ENCODE data around the gene NKAIN4. TPM values are rescaled to one million over a fixed set of nuclear protein-coding genes. Genes with fewer than 3 reads are reported as not detected.

The NKAIN4 gene
- total RNA-seq, 1 donor from 2014 or later = 0.60 TPM

DNA sequence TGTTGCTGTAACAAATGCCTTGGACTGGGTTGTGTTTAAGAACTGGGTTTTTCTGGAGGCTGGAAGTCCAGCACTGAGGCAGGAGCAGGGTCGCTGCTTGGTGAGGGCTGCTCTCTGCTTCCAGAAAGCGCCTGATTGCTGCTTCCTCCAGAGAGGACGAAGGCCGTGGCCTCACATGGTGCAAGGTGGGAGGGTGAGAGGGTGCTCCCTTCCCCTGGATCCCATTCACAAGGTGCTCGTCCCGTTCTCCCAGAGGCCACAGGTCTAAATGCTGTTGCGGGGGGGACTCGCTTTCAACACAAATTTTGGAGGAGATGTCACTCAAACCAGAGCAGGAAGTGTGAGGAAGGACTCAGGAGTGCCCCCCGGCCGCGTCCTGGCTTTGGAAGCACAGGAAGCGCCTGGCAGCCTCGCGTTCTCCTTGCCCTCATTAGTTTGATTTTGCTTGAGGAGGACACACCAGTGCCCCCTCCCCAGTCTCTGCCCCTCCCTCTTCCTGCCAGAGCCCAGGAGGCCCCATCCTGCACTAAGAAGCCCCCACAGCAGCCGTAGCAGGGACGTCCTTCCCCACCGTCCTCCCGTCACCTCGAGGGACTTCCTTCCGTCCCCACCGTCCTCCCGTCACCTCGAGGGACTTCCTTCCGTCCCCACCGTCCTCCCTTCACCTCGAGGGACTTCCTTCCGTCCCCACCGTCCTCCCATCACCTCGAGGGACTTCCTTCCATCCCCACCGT, 7.7 kb upstream of the NKAIN4 start:
- Mint-ChIP-seq H3K27ac (no peak overlapping the region), H3K36me3 (ENCODE audit: insufficient read depth) (no peaks in the 10 kb centered on the region), H3K4me1 (ENCODE audit: low read depth) (peaks cover 6% of the 10 kb centered on the region), H3K9me3 (ENCODE audit: low read depth) (no peaks in the 10 kb centered on the region), H3K4me3 (ENCODE audit: low read depth) (no peak overlapping the region), H3K27me3 (peaks cover 22% of the 10 kb centered on the region)
- DNase-seq (ENCODE audit: low spot score, unreplicated experiment) = no peak
- TF ChIP-seq, protein P1, sequence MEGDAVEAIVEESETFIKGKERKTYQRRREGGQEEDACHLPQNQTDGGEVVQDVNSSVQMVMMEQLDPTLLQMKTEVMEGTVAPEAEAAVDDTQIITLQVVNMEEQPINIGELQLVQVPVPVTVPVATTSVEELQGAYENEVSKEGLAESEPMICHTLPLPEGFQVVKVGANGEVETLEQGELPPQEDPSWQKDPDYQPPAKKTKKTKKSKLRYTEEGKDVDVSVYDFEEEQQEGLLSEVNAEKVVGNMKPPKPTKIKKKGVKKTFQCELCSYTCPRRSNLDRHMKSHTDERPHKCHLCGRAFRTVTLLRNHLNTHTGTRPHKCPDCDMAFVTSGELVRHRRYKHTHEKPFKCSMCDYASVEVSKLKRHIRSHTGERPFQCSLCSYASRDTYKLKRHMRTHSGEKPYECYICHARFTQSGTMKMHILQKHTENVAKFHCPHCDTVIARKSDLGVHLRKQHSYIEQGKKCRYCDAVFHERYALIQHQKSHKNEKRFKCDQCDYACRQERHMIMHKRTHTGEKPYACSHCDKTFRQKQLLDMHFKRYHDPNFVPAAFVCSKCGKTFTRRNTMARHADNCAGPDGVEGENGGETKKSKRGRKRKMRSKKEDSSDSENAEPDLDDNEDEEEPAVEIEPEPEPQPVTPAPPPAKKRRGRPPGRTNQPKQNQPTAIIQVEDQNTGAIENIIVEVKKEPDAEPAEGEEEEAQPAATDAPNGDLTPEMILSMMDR (IDR thresholded peaks at IDR 0.05; ENCODE audit: unreplicated experiment) = no peak

DNA sequence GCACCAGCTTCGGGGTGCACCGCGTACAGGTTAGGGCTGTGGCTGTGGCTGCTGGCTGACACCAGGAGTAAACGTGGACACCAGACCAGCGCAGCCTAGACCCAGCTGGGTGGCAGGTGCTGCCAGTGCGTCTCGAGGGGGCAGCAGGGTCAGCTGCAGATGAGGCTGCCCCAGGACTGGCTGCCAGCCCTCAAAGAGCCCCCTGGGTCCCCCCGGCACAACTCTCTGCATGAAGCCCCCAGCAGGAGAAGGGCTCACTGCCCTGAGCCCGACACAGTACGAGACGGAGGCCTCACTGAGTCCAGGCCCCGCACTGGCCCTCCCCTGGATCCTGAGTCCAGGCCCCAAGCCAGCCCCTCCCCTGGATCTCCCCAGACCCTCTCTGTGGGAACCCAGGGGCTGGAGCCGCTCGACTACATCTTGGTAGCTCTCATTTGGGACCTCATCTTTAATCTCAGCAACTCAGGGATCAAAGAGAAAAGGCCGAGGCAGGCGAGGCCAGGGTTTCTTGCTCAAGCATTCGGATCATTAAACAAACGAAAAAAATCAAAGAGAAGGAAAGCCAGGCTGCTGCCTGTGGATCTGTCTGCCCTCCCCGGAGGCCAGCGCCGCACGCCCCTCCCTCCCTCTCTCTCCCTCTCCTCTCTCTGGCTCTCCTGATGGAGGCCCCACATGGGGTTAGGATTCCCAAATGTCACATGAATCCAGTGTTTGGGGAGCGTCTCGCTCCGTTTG, 7.0 kb upstream of the NKAIN4 start:
- no peak overlapping the region for H3K27ac Mint-ChIP-seq
- no peak overlapping the region for H3K4me3 Mint-ChIP-seq (ENCODE audit: low read depth)
- H3K9me3 Mint-ChIP-seq (ENCODE audit: low read depth) = no peaks in the 10 kb centered on the region
- no peak for DNase-seq (ENCODE audit: low spot score, unreplicated experiment)
- peaks cover 28% of the 10 kb centered on the region for H3K27me3 Mint-ChIP-seq
- H3K4me1 Mint-ChIP-seq (ENCODE audit: low read depth) = peaks cover 6% of the 10 kb centered on the region
- TF ChIP-seq, protein P1 (IDR thresholded peaks at IDR 0.05; ENCODE audit: unreplicated experiment) = no peak
- no peaks in the 10 kb centered on the region for H3K36me3 Mint-ChIP-seq (ENCODE audit: insufficient read depth)

DNA sequence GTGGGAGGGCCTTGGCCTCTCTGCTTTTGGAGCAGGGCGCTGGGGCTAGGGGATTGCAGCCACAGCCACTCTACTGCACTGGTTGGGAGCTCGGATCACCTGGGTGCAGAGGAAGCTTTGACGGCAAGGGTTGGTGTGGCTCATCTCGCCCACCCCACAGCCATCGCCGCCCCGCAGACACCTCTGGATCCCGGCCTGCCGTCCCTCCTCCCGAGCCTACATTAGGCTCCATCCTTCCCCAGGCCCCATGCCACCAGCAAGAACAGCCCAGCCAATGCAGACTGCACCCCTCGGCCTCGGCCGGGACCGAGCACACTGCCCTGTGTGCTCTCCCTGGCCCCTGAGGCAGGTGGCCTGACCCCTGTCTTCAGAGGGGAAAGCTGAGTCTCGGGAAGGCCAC, 6.3 kb upstream of the NKAIN4 start:
- DNase-seq (ENCODE audit: low spot score, unreplicated experiment) = no peak
- H3K4me1 Mint-ChIP-seq (ENCODE audit: low read depth) = peaks cover 7% of the 10 kb centered on the region
- H3K9me3 Mint-ChIP-seq (ENCODE audit: low read depth) = no peaks in the 10 kb centered on the region
- TF ChIP-seq, protein P1 (IDR thresholded peaks at IDR 0.05; ENCODE audit: unreplicated experiment) = no peak
- H3K27ac Mint-ChIP-seq = no peak overlapping the region
- H3K27me3 Mint-ChIP-seq = peaks cover 33% of the 10 kb centered on the region
- H3K4me3 Mint-ChIP-seq (ENCODE audit: low read depth) = no peak overlapping the region
- no peaks in the 10 kb centered on the region for H3K36me3 Mint-ChIP-seq (ENCODE audit: insufficient read depth)

DNA sequence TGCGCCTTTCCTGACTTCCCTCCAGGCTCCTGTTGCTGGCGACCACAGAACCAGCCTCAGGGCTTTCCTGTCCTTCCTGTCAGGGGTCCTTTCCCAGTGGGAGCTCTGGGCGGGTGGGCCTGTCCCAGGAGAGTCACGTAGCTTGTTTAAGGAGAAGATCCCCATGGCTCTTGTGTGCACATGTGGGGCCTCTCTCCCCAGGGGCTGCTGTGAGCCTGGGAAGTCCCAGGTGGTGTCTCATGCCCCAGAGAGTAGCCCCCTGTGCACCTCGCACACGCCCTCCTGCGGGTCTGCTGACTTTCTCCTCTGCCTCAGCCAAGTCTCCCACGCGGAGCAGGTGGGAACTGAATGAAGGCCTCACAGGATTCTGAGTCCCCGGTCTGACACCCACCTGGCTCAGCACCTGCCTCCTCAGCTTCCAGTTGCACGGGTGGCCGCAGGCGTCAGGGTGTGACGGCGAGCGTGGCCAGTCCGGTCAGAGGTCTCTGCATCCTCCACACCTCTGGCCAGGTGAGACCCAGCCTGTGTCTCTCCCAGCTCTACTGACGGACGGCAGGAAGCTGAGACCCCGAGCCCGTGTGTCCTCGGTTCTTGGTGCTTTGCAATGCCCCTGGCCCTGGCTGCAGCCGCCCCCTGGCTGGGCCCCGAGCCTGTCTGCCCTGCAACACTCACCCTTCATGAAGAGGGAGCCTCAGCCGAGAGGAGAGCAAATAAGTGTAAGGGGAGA, 5.6 kb upstream of the NKAIN4 start:
- DNase-seq (ENCODE audit: low spot score, unreplicated experiment) = no peak
- no peak overlapping the region for H3K27ac Mint-ChIP-seq
- peaks cover 40% of the 10 kb centered on the region for H3K27me3 Mint-ChIP-seq
- no peak overlapping the region for H3K4me3 Mint-ChIP-seq (ENCODE audit: low read depth)
- TF ChIP-seq, protein P1 (IDR thresholded peaks at IDR 0.05; ENCODE audit: unreplicated experiment) = no peak
- H3K36me3 Mint-ChIP-seq (ENCODE audit: insufficient read depth) = no peaks in the 10 kb centered on the region
- peaks cover 12% of the 10 kb centered on the region for H3K4me1 Mint-ChIP-seq (ENCODE audit: low read depth)
- H3K9me3 Mint-ChIP-seq (ENCODE audit: low read depth) = no peaks in the 10 kb centered on the region

DNA sequence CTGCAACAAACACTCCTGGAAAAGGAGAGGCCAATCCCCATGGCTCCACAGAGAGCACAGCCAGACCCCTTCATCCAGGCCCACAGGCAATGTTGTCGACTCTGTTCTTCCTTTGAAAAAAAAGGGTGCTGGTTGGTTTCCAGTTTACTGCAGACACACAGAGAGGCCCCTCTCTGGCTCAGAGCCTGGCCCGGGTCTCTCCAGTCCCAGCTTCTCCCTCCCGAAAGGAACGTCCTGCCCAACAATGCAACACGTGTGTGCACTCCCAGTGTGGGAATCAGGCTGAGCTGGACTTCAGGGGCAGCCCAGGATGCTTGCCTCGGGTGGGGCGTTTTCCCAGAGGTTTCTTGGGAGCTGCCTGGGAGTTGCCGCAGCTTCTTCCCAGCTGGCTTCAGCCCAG, 4.5 kb upstream of the NKAIN4 start:
- Mint-ChIP-seq H3K9me3 (ENCODE audit: low read depth) (no peaks in the 10 kb centered on the region), H3K4me3 (ENCODE audit: low read depth) (no peak overlapping the region), H3K27me3 (peaks cover 39% of the 10 kb centered on the region), H3K27ac (no peak overlapping the region), H3K4me1 (ENCODE audit: low read depth) (peaks cover 14% of the 10 kb centered on the region), H3K36me3 (ENCODE audit: insufficient read depth) (no peaks in the 10 kb centered on the region)
- TF ChIP-seq, protein P1 (IDR thresholded peaks at IDR 0.05; ENCODE audit: unreplicated experiment) = no peak
- DNase-seq (ENCODE audit: low spot score, unreplicated experiment) = no peak

All from progenitor cell of endocrine pancreas (in vitro differentiated cells).